ENCODE results near the gene CYTL1.
A peak's percentile ranks its signal among the peaks of the same experiment; 100 is the strongest.
"Not testable (repeated sequence)": the region's sequence is repeated elsewhere in the genome, so short reads cannot be mapped to it uniquely, and the experiment has no call there.

CYTL1 gene

GRCh38 chr4:5018096-5018495 is 1.2 kb downstream of the CYTL1 start:
- DNase-seq (ENCODE audit: low read depth) = no peak
- TF ChIP-seq CTCF (IDR thresholded peaks at IDR 0.05; ENCODE audit: control insufficient read depth, insufficient read depth, low read depth, low read length, missing control alignments) = peak; percentile 24
- no peak overlapping the region for H3K4me3 ChIP-seq (ENCODE audit: control insufficient read depth, low read depth, low read length)

GRCh38 chr4:5014007-5014682 is 5.1 kb downstream of the CYTL1 start:
- no peak overlapping the region for H3K4me3 ChIP-seq (ENCODE audit: control insufficient read depth, low read depth, low read length)
- no peak for TF ChIP-seq CTCF (IDR thresholded peaks at IDR 0.05; ENCODE audit: control insufficient read depth, insufficient read depth, low read depth, low read length, missing control alignments)
- no peak for DNase-seq (ENCODE audit: low read depth)

- no peak overlapping the region for H3K4me3 ChIP-seq (ENCODE audit: control insufficient read depth, low read depth, low read length)
- no peak for DNase-seq (ENCODE audit: low read depth)
- TF ChIP-seq CTCF (IDR thresholded peaks at IDR 0.05; ENCODE audit: control insufficient read depth, insufficient read depth, low read depth, low read length, missing control alignments) = no peak
Observed at GRCh38 chr4:5012958-5013357, 6.3 kb downstream of the CYTL1 start.

GRCh38 chr4:5012244-5012898 is 6.9 kb downstream of the CYTL1 start:
- DNase-seq (ENCODE audit: low read depth) = no peak
- TF ChIP-seq CTCF (IDR thresholded peaks at IDR 0.05; ENCODE audit: control insufficient read depth, insufficient read depth, low read depth, low read length, missing control alignments) = no peak
- no peak overlapping the region for H3K4me3 ChIP-seq (ENCODE audit: control insufficient read depth, low read depth, low read length)

- H3K4me3 ChIP-seq (ENCODE audit: control insufficient read depth, low read depth, low read length) = no peak overlapping the region
- TF ChIP-seq CTCF (IDR thresholded peaks at IDR 0.05; ENCODE audit: control insufficient read depth, insufficient read depth, low read depth, low read length, missing control alignments) = no peak
- DNase-seq (ENCODE audit: low read depth) = no peak
Observed at GRCh38 chr4:5010984-5011383, 8.3 kb downstream of the CYTL1 start.

GRCh38 chr4:5009796-5010195 is 9.5 kb downstream of the CYTL1 start:
- DNase-seq (ENCODE audit: low read depth) = no peak

GRCh38 chr4:5006932-5007331 is 12.3 kb downstream of the CYTL1 start:
- DNase-seq (ENCODE audit: low read depth); H3K4me3 ChIP-seq (ENCODE audit: control insufficient read depth, low read depth, low read length): not testable (repeated sequence)

More at GRCh38 chr4:5009796-5010195, 9.5 kb downstream of the CYTL1 start:
- TF ChIP-seq CTCF (IDR thresholded peaks at IDR 0.05; ENCODE audit: control insufficient read depth, insufficient read depth, low read depth, low read length, missing control alignments) = no peak
- no peak overlapping the region for H3K4me3 ChIP-seq (ENCODE audit: control insufficient read depth, low read depth, low read length)
